Neural cell (in vitro differentiated cells): Measurements from ENCODE around the gene SNAPIN.

Source experiments
- EP300 ChIP-seq: fragments of 450-650 bp; conservative IDR thresholded peaks from 2 replicates; pipeline ENCODE4 v1.6.1; 2014; ENCODE audit warnings: antibody characterized with exemption, mild to moderate bottlenecking, moderate library complexity; ENCODE audit not compliant: poor library complexity, severe bottlenecking
- EZH2 ChIP-seq: fragments of 200-600, 300-800 bp; shearing (Covaris generic), sonication (generic); IDR thresholded peaks from 2 replicates; pipeline ENCODE4 v1.6.1; 2014; ENCODE audit warnings: antibody characterized with exemption, low read length, borderline replicate concordance, mild to moderate bottlenecking; ENCODE audit not compliant: insufficient read depth, poor library complexity, severe bottlenecking
- POLR2AphosphoS5 ChIP-seq: IDR thresholded peaks from 2 replicates; pipeline ENCODE4 v1.6.1; 2012
- SMC3 ChIP-seq: fragments of 450-650 bp; conservative IDR thresholded peaks from 2 replicates; pipeline ENCODE4 v1.6.1; 2014; ENCODE audit warnings: antibody characterized with exemption, mild to moderate bottlenecking, moderate library complexity; ENCODE audit not compliant: poor library complexity
- TAF1 ChIP-seq: IDR thresholded peaks from 2 replicates; pipeline ENCODE4 v1.6.1; 2012; ENCODE audit warnings: low read depth
- TF ChIP-seq, protein P1 (sequence below): fragments of 450-650 bp; IDR thresholded peaks from 2 replicates; pipeline ENCODE4 v1.5.1; 2014; ENCODE audit warnings: antibody characterized with exemption, mild to moderate bottlenecking, moderate library complexity; ENCODE audit not compliant: poor library complexity, severe bottlenecking

DNA sequence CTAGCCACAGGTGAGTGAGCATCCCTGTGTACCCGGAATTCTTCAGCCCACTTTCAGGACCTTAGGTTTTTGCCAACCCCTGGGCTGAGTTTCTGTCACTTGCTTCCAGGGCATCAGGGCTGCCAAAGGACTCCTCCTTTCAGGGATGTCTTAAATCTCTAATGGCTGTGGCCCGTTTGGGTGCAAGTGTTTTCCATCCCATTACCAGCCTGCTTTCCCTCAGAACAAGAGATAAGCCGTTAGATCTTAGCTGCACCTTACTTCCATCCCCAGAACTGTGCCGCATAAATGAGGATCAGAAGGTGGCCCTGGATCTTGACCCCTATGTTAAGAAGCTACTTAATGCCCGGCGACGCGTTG lies 652 bp downstream of the SNAPIN start:
- TF ChIP-seq SMC3: no peak
- TF ChIP-seq, protein P1, sequence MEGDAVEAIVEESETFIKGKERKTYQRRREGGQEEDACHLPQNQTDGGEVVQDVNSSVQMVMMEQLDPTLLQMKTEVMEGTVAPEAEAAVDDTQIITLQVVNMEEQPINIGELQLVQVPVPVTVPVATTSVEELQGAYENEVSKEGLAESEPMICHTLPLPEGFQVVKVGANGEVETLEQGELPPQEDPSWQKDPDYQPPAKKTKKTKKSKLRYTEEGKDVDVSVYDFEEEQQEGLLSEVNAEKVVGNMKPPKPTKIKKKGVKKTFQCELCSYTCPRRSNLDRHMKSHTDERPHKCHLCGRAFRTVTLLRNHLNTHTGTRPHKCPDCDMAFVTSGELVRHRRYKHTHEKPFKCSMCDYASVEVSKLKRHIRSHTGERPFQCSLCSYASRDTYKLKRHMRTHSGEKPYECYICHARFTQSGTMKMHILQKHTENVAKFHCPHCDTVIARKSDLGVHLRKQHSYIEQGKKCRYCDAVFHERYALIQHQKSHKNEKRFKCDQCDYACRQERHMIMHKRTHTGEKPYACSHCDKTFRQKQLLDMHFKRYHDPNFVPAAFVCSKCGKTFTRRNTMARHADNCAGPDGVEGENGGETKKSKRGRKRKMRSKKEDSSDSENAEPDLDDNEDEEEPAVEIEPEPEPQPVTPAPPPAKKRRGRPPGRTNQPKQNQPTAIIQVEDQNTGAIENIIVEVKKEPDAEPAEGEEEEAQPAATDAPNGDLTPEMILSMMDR: no peak
- TF ChIP-seq EZH2: no peak
- no peak for TF ChIP-seq EP300
- no peak for TF ChIP-seq POLR2AphosphoS5
- TF ChIP-seq TAF1: no peak
